Keratinocyte (primary cell): Measurements from ENCODE around the gene GSTM2.
"Not testable (repeated sequence)": the region's sequence is repeated elsewhere in the genome, so short reads cannot be mapped to it uniquely, and the experiment has no call there.

Experiments
- CTCF ChIP-seq, 3 experiments: IDR thresholded peaks in 1 of 3; conservative IDR thresholded peaks in 1 of 3; optimal IDR thresholded peaks in 1 of 3; 2 replicates in 2 of 3; 3 replicates in 1 of 3; pipeline versions ENCODE3 to v1.5.1; 2011; ENCODE audit warnings: low read length in 3 of 3, mild to moderate bottlenecking in 3 of 3, moderate library complexity in 2 of 3, control low read depth in 1 of 3, inconsistent platforms in 1 of 3; ENCODE audit not compliant: insufficient read depth in 2 of 3; ENCODE audit errors: extremely low read depth in 1 of 3
- EZH2 ChIP-seq: IDR thresholded peaks from one replicate; pipeline ENCODE4 v1.6.1; 2012; ENCODE audit warnings: inconsistent platforms, mild to moderate bottlenecking, low read length, moderate library complexity

GRCh38 chr1:109687109-109687508 is 19.3 kb downstream of the GSTM2 start:
- TF ChIP-seq EZH2; CTCF (optimal IDR thresholded peaks at IDR 0.05 in 1 of 3, IDR thresholded peaks at IDR 0.05 in 1 of 3, conservative IDR thresholded peaks at IDR 0.05 in 1 of 3; ENCODE audit: extremely low read depth in 1 of 3, insufficient read depth in 2 of 3, low read length in 3 of 3): not testable (repeated sequence)
